NCI-H1694 (cell line): ENCODE data around the gene ESPNL.

Experiments used
- DNase-seq: peaks from one replicate; lab custom pipeline; 2025; lab: John Stamatoyannopoulos, UW

The ESPNL gene

GRCh38 chr2:238142382-238143205 lies 42.5 kb downstream of the ESPNL start:
- no peak for DNase-seq

GRCh38 chr2:238143239-238143951 lies 43.3 kb downstream of the ESPNL start:
- DNase-seq, result no peak

- no peak for DNase-seq
Measured at GRCh38 chr2:238144262-238144661, 44.1 kb downstream of the ESPNL start.

GRCh38 chr2:238145046-238145445 lies 44.9 kb downstream of the ESPNL start:
- no peak for DNase-seq

GRCh38 chr2:238145851-238146250 lies 45.7 kb downstream of the ESPNL start:
- no peak for DNase-seq

- no peak for DNase-seq
Measured at GRCh38 chr2:238146884-238147544, 46.9 kb downstream of the ESPNL start.

GRCh38 chr2:238148981-238149380 lies 48.8 kb downstream of the ESPNL start:
- no peak for DNase-seq

GRCh38 chr2:238149841-238150572 lies 49.9 kb downstream of the ESPNL start:
- DNase-seq, result no peak

GRCh38 chr2:238150686-238151085 lies 50.5 kb downstream of the ESPNL start:
- DNase-seq, result no peak

- no peak for DNase-seq
Measured at GRCh38 chr2:238151205-238151604, 51.1 kb downstream of the ESPNL start.

GRCh38 chr2:238151628-238152235 lies 51.6 kb downstream of the ESPNL start:
- no peak for DNase-seq

- DNase-seq, result no peak
Measured at GRCh38 chr2:238152771-238153688, 52.9 kb downstream of the ESPNL start.

GRCh38 chr2:238154570-238154969 lies 54.4 kb downstream of the ESPNL start:
- no peak for DNase-seq

- no peak for DNase-seq
Measured at GRCh38 chr2:238155051-238155760, 55.1 kb downstream of the ESPNL start.

GRCh38 chr2:238155761-238156694 lies 55.9 kb downstream of the ESPNL start:
- no peak for DNase-seq

GRCh38 chr2:238157506-238158017 lies 57.4 kb downstream of the ESPNL start:
- no peak for DNase-seq

- DNase-seq, result no peak
Measured at GRCh38 chr2:238158018-238158508, 57.9 kb downstream of the ESPNL start.

- DNase-seq, result no peak
Measured at GRCh38 chr2:238158509-238159070, 58.5 kb downstream of the ESPNL start, which contains the start of gene ERFE. TSS of gene ERFE (plus strand) at chr2:238158970. CDS start at chr2:238159008, 38 bp downstream.
